Measurements from ENCODE around the gene CCDC12. TPM values are rescaled to one million over a fixed set of nuclear protein-coding genes. Genes with fewer than 3 reads are reported as not detected.

Gene CCDC12
- total and polyA plus RNA-seq, 9 of the 15 experiments (the other 6 are each of a cell fraction or from before 2014, with no cell fraction given) = 8.9 to 201 (median 86.9) TPM

DNA sequence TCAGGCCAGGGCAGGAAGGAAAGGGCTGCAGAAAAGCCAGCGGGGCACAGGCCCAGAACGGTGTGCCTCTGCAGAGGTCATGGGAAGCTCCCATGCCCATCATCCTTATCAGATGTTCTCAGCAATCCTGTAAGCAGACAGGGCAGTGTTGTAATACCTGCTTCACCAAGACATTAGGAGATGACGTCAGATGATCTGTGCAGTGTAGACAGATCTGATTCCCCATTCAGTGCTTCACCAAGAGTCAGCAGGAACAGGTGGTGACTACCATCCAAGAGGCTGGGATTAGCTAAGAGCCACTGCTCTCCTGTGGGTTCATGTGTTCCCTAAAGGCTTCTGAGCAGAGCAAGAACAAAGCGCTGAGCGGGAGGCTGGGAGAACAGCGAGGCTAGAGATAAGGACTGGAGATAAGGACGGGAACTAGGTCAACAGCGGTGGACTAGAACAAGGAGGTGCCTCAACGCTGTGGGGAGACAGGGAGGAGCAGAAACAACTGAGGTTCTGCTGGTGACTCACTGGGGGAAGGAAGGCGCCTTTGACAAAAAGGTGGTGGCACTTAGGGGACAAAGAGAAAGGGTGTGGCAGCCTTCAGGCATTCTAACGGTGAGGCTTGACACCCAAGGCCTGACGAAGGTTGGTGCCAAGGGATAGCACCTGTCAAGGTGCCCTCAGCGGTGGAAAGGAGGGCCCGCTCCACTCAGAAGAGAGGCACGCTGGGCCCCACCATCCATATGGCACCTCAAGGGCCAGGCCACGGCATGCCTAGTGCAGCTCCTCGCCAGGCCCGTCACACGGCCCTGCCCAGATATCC is 28.4 kb downstream of the CCDC12 start (continued):
- TF ChIP-seq U2AF1 (optimal IDR thresholded peaks at IDR 0.05; ENCODE audit: low read depth, low read length) (no peak), PURB (CRISPR knock-in tag; IDR thresholded peaks at IDR 0.05; ENCODE audit: low read depth) (no peak), ZBTB1 (CRISPR knock-in tag; IDR thresholded peaks at IDR 0.05; ENCODE audit: borderline replicate concordance, low read depth) (no peak), ZKSCAN8 (CRISPR knock-in tag; IDR thresholded peaks at IDR 0.05) (no peak), ADNP (tag; IDR thresholded peaks at IDR 0.05) (no peak), NCOA4 (IDR thresholded peaks at IDR 0.05; ENCODE audit: partially characterized antibody) (no peak), SREBF1 (IDR thresholded peaks at IDR 0.05; ENCODE audit: borderline replicate concordance, low read depth, low read length) (no peak), SP2 (IDR thresholded peaks at IDR 0.05; ENCODE audit: extremely low read depth, low read depth, low read length, poor library complexity, severe bottlenecking) (no peak), CHD4 (IDR thresholded peaks at IDR 0.05; ENCODE audit: insufficient read depth, insufficient replicate concordance, low read depth, low read length, poor library complexity, severe bottlenecking) (no peak), HDAC8 (tag; IDR thresholded peaks at IDR 0.05) (no peak), ELF2 (CRISPR knock-in tag; IDR thresholded peaks at IDR 0.05) (peak; percentile 21; the same call in 1 of the 2 replicates), NFRKB (IDR thresholded peaks at IDR 0.05; ENCODE audit: low read depth) (no peak), ZNF224 (CRISPR knock-in tag; IDR thresholded peaks at IDR 0.05) (no peak)
- TF ChIP-seq, protein P1, sequence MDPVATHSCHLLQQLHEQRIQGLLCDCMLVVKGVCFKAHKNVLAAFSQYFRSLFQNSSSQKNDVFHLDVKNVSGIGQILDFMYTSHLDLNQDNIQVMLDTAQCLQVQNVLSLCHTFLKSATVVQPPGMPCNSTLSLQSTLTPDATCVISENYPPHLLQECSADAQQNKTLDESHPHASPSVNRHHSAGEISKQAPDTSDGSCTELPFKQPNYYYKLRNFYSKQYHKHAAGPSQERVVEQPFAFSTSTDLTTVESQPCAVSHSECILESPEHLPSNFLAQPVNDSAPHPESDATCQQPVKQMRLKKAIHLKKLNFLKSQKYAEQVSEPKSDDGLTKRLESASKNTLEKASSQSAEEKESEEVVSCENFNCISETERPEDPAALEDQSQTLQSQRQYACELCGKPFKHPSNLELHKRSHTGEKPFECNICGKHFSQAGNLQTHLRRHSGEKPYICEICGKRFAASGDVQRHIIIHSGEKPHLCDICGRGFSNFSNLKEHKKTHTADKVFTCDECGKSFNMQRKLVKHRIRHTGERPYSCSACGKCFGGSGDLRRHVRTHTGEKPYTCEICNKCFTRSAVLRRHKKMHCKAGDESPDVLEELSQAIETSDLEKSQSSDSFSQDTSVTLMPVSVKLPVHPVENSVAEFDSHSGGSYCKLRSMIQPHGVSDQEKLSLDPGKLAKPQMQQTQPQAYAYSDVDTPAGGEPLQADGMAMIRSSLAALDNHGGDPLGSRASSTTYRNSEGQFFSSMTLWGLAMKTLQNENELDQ (CRISPR knock-in tag; IDR thresholded peaks at IDR 0.05; ENCODE audit: borderline replicate concordance) = no peak
- TF ChIP-seq, protein P2, sequence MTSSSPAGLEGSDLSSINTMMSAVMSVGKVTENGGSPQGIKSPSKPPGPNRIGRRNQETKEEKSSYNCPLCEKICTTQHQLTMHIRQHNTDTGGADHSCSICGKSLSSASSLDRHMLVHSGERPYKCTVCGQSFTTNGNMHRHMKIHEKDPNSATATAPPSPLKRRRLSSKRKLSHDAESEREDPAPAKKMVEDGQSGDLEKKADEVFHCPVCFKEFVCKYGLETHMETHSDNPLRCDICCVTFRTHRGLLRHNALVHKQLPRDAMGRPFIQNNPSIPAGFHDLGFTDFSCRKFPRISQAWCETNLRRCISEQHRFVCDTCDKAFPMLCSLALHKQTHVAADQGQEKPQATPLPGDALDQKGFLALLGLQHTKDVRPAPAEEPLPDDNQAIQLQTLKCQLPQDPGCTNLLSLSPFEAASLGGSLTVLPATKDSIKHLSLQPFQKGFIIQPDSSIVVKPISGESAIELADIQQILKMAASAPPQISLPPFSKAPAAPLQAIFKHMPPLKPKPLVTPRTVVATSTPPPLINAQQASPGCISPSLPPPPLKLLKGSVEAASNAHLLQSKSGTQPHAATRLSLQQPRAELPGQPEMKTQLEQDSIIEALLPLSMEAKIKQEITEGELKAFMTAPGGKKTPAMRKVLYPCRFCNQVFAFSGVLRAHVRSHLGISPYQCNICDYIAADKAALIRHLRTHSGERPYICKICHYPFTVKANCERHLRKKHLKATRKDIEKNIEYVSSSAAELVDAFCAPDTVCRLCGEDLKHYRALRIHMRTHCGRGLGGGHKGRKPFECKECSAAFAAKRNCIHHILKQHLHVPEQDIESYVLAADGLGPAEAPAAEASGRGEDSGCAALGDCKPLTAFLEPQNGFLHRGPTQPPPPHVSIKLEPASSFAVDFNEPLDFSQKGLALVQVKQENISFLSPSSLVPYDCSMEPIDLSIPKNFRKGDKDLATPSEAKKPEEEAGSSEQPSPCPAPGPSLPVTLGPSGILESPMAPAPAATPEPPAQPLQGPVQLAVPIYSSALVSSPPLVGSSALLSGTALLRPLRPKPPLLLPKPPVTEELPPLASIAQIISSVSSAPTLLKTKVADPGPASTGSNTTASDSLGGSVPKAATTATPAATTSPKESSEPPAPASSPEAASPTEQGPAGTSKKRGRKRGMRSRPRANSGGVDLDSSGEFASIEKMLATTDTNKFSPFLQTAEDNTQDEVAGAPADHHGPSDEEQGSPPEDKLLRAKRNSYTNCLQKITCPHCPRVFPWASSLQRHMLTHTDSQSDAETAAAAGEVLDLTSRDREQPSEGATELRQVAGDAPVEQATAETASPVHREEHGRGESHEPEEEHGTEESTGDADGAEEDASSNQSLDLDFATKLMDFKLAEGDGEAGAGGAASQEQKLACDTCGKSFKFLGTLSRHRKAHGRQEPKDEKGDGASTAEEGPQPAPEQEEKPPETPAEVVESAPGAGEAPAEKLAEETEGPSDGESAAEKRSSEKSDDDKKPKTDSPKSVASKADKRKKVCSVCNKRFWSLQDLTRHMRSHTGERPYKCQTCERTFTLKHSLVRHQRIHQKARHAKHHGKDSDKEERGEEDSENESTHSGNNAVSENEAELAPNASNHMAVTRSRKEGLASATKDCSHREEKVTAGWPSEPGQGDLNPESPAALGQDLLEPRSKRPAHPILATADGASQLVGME (CRISPR knock-in tag; IDR thresholded peaks at IDR 0.05) = 0 out of 2 replicates have a peak, but pooled peaks have one; percentile 30
- TF ChIP-seq, protein P3, sequence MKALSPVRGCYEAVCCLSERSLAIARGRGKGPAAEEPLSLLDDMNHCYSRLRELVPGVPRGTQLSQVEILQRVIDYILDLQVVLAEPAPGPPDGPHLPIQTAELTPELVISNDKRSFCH (CRISPR knock-in tag; IDR thresholded peaks at IDR 0.05) = no peak
- TF ChIP-seq, protein P3 (tag; IDR thresholded peaks at IDR 0.05) = no peak
